SU-DHL-6 (cell line): ENCODE data around the gene SBK3.

Source experiments
- H2AFZ ChIP-seq: fragments of 200-600 bp; sonication (generic); 2 replicates; pipeline ENCODE4 v1.6.1; 2014; ENCODE audit warnings: low read depth, mild to moderate bottlenecking, moderate library complexity, mixed read lengths, antibody characterized with exemption, low read length; ENCODE audit not compliant: severe bottlenecking
- H3F3A ChIP-seq: fragments of 200-600 bp; shearing (Covaris generic); 2 replicates; pipeline ENCODE4 v1.6.0; 2016; ENCODE audit warnings: antibody characterized with exemption, mild to moderate bottlenecking; ENCODE audit not compliant: insufficient read depth
- H3K27ac ChIP-seq: fragments of 200-600 bp; sonication (generic); 2 replicates; pipeline ENCODE4 v1.5.1; 2016; ENCODE audit warnings: low read depth, mild to moderate bottlenecking, low read length, moderate library complexity, mixed read lengths
- H3K27me3 ChIP-seq: fragments of 200-600 bp; sonication (generic), shearing (Covaris generic); 2 replicates; pipeline ENCODE4 v1.6.0; 2014; ENCODE audit warnings: mild to moderate bottlenecking, low read length
- H3K36me3 ChIP-seq: fragments of 200-600 bp; sonication (generic); 2 replicates; pipeline ENCODE4 v1.6.1; 2014; ENCODE audit warnings: mild to moderate bottlenecking, low read length, mixed read lengths
- H3K4me2 ChIP-seq: fragments of 300-600, 200-600 bp; shearing (Covaris generic), sonication (generic); 2 replicates; pipeline ENCODE4 v1.6.0; 2014; ENCODE audit warnings: low read length, low read depth, mild to moderate bottlenecking; ENCODE audit not compliant: poor library complexity, severe bottlenecking
- H3K4me3 ChIP-seq: fragments of 200-600 bp; sonication (generic); 2 replicates; pipeline ENCODE4 v1.5.1; 2014; ENCODE audit warnings: antibody characterized with exemption, low read length, mild to moderate bottlenecking, mixed read lengths; ENCODE audit not compliant: insufficient read depth, poor library complexity, severe bottlenecking
- H3K79me2 ChIP-seq: fragments of 200-600 bp; sonication (generic); 2 replicates; pipeline ENCODE4 v1.6.1; 2014; ENCODE audit warnings: mild to moderate bottlenecking, low read length, moderate library complexity; ENCODE audit not compliant: insufficient read depth
- H3K9ac ChIP-seq: fragments of 200-600 bp; sonication (generic); 2 replicates; pipeline ENCODE4 v1.7.0; 2014; ENCODE audit warnings: mild to moderate bottlenecking, low read length
- H3K9me2 ChIP-seq: fragments of 200-600 bp; sonication (generic); replicated peaks from 2 replicates; pipeline ENCODE4 v1.6.1; 2014; ENCODE audit warnings: low read length; ENCODE audit not compliant: insufficient read depth
- H3K9me3 ChIP-seq: fragments of 200-600 bp; sonication (generic); 2 replicates; pipeline ENCODE4 v1.6.1; 2014; ENCODE audit warnings: low read length, mixed read lengths; ENCODE audit not compliant: insufficient read depth
- H4K20me1 ChIP-seq: fragments of 200-600 bp; sonication (generic); 2 replicates; pipeline ENCODE4 v1.6.1; 2014; ENCODE audit warnings: low read depth, mild to moderate bottlenecking, antibody characterized with exemption, low read length, moderate library complexity, mixed read lengths
- EZH2phosphoT487 ChIP-seq: fragments of 200-600 bp; sonication (generic), shearing (Covaris generic); conservative IDR thresholded peaks from 2 replicates; pipeline ENCODE4 v1.6.1; 2018; ENCODE audit warnings: mild to moderate bottlenecking, antibody characterized with exemption, low read length, moderate library complexity, mixed read lengths
- TF ChIP-seq, protein P1 (sequence below): fragments of 200-600 bp; sonication (generic); IDR thresholded peaks from one replicate; pipeline ENCODE4 v1.5.1; 2017; ENCODE audit warnings: antibody characterized with exemption, mild to moderate bottlenecking, low read length, moderate library complexity; ENCODE audit not compliant: insufficient read depth, poor library complexity, severe bottlenecking

Gene SBK3

DNA sequence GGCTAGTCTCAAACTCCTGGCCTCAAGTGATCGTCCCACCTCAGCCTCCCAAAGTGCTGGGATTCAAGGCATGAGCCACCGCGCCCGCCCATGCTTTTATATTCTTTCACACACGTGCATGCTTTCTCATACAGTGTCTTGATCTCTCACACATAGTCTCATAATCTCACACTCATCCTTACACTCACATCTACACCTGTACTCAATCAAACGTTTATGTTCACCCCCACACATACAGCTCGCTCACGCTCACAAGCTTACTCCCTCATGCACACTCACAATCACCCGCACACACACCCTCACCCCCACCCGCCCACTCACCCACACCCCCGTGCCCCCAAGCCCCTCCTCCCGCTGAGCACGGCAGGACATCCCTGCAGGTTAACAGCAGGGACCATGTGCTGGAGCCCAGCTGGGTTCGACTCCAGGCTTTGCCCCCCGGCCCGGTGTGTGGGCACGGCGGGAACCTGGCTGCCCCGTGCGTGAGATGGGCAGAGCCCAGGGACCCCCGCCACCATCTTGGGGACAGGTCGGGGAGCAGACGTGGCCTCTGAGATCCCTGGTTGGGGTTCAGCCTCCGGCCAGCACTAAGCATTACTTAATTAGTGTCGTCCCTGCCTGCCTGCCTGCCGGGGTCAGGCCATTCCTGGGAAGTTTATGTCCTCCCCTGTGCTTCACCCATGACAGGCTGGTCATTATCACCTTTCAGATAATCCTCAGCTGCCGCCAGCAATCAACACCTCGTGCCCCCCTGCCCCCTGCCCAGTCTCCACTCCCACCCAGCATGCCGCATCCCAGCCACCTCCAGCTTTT lies 19.8 kb downstream of the SBK3 start:
- no peak overlapping the region for H3K9ac ChIP-seq
- H4K20me1 ChIP-seq, result no peaks in the 10 kb centered on the region

DNA sequence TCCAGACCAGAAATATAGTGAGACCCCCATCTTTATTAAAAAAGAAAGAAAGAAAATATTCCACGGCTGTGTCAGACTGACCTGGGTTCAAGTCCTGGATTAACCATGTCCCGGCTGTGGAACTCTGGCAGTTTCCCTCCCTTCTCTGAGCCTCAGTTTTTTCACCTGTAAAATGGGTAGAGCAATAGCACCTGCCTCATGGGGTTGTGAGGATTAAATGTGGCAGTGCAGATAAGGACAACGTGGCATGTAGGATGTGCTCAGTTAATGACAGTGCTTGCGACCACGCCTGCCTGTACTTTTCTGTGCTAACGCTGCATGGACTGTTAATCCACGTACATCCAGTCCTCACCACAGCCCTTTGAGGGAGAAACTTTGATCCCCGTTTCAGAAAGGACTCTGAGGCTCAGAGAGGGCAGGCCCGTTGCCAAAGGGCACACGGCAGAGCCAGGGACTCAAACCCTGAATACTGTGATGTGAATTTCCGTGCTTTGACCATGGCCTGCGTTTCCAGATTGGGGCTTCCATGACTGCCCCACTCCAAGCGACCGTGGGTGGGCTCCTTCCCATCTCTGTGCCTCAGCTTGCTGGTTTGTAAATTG lies 24.6 kb downstream of the SBK3 start:
- H2AFZ ChIP-seq, result no peak overlapping the region
- no peak overlapping the region for H3K4me2 ChIP-seq
- no peaks in the 10 kb centered on the region for H4K20me1 ChIP-seq
- no peaks in the 10 kb centered on the region for H3K36me3 ChIP-seq
- no peaks in the 10 kb centered on the region for H3F3A ChIP-seq
- no peak overlapping the region for H3K27ac ChIP-seq
- H3K9me3 ChIP-seq, result no peaks in the 10 kb centered on the region
- no peaks in the 10 kb centered on the region for H3K27me3 ChIP-seq
- H3K9me2 ChIP-seq, result no peaks in the 10 kb centered on the region
- no peaks in the 10 kb centered on the region for H3K79me2 ChIP-seq
- H3K4me3 ChIP-seq, result no peak overlapping the region
- H3K9ac ChIP-seq, result no peak overlapping the region
- TF ChIP-seq, protein P1, sequence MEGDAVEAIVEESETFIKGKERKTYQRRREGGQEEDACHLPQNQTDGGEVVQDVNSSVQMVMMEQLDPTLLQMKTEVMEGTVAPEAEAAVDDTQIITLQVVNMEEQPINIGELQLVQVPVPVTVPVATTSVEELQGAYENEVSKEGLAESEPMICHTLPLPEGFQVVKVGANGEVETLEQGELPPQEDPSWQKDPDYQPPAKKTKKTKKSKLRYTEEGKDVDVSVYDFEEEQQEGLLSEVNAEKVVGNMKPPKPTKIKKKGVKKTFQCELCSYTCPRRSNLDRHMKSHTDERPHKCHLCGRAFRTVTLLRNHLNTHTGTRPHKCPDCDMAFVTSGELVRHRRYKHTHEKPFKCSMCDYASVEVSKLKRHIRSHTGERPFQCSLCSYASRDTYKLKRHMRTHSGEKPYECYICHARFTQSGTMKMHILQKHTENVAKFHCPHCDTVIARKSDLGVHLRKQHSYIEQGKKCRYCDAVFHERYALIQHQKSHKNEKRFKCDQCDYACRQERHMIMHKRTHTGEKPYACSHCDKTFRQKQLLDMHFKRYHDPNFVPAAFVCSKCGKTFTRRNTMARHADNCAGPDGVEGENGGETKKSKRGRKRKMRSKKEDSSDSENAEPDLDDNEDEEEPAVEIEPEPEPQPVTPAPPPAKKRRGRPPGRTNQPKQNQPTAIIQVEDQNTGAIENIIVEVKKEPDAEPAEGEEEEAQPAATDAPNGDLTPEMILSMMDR, result no peak
- no peak for TF ChIP-seq EZH2phosphoT487

More for the DNA sequence above, 19.8 kb downstream of the SBK3 start:
- Histone ChIP-seq H2AFZ (no peak overlapping the region), H3F3A (no peaks in the 10 kb centered on the region), H3K4me2 (no peak overlapping the region), H3K9me3 (no peaks in the 10 kb centered on the region), H3K36me3 (no peaks in the 10 kb centered on the region), H3K27ac (no peak overlapping the region), H3K4me3 (no peak overlapping the region), H3K9me2 (no peaks in the 10 kb centered on the region), H3K27me3 (no peaks in the 10 kb centered on the region), H3K79me2 (no peaks in the 10 kb centered on the region)
- TF ChIP-seq, protein P1, result no peak
- TF ChIP-seq EZH2phosphoT487, result no peak

DNA sequence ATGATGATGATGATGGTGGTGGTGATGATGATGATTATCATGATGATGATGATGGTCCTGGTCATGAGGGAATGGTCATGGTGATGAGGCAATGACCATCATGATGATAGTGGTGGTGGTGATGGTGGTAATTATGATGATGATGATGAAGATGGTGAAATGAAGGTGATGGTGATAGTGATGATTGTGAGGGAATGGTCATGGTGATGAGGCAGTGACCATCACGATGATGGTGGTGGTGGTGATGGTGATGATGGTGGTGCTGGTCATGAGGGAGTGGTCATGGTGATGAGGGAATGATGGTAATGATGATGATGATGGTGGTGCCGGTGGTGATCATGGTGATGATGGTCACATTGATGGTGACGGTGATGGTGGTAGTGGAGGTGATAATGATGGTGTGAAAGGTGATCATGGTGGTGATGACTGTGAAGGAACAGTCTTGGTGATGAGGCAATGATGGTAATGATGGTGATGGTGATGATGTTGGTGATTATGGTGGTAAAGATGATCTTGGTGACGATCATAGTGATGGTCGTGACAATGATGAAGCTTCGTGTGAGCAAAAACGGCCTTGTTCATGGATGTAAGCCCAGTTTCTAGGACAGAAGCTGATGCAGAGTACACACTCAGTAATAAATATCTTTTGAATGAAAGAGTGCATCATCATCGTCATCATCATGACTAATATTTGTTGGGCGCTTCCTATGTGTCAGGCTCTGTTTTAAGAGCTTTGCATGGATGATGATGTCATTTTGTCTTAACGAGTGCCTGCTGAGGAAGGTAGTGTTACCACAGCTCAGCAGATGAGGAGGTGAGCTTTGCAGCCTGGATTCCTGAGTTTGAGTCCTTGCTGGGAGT lies 25.7 kb downstream of the SBK3 start:
- Histone ChIP-seq H3K9me2 (no peaks in the 10 kb centered on the region), H3K27me3 (no peaks in the 10 kb centered on the region), H3K9ac (no peak overlapping the region), H3K4me3 (no peak overlapping the region), H2AFZ (no peak overlapping the region), H3K9me3 (no peaks in the 10 kb centered on the region), H3K27ac (no peak overlapping the region), H3K79me2 (no peaks in the 10 kb centered on the region), H3F3A (no peaks in the 10 kb centered on the region), H4K20me1 (no peaks in the 10 kb centered on the region), H3K36me3 (no peaks in the 10 kb centered on the region), H3K4me2 (no peak overlapping the region)
- TF ChIP-seq, protein P1, result no peak
- TF ChIP-seq EZH2phosphoT487, result no peak
